Measurements from ENCODE around the gene ENOX1.
"Not testable (repeated sequence)": the region's sequence is repeated elsewhere in the genome, so short reads cannot be mapped to it uniquely, and the experiment has no call there.

The ENOX1 gene

DNA sequence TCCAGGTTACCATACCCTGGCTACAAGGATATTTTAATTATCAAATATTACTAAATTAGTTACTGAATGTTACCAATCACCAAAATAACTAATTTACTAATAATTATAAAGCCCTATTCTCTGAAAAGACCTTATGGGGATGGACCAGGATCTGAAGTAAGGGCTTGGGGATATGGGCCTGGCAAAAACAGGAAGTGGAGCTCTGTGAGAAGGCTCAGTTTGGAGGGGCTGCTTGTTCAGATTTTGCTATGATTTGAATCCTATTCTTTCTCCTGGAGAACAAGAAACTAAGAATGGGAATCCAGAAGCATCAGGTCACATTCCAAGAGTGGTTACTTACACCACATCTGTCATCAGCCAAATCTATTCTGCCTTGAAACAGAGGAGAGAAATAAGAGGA lies 615.3 kb downstream of the ENOX1 start:
- DNase-seq (ENCODE audit: low read depth) = no peak
- no peak overlapping the region for H3K4me3 ChIP-seq (ENCODE audit: control insufficient read depth, low read depth, low read length)
- TF ChIP-seq, protein P1, sequence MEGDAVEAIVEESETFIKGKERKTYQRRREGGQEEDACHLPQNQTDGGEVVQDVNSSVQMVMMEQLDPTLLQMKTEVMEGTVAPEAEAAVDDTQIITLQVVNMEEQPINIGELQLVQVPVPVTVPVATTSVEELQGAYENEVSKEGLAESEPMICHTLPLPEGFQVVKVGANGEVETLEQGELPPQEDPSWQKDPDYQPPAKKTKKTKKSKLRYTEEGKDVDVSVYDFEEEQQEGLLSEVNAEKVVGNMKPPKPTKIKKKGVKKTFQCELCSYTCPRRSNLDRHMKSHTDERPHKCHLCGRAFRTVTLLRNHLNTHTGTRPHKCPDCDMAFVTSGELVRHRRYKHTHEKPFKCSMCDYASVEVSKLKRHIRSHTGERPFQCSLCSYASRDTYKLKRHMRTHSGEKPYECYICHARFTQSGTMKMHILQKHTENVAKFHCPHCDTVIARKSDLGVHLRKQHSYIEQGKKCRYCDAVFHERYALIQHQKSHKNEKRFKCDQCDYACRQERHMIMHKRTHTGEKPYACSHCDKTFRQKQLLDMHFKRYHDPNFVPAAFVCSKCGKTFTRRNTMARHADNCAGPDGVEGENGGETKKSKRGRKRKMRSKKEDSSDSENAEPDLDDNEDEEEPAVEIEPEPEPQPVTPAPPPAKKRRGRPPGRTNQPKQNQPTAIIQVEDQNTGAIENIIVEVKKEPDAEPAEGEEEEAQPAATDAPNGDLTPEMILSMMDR (conservative IDR thresholded peaks at IDR 0.05; ENCODE audit: control insufficient read depth, insufficient read depth, low read depth, low read length) = no peak

DNA sequence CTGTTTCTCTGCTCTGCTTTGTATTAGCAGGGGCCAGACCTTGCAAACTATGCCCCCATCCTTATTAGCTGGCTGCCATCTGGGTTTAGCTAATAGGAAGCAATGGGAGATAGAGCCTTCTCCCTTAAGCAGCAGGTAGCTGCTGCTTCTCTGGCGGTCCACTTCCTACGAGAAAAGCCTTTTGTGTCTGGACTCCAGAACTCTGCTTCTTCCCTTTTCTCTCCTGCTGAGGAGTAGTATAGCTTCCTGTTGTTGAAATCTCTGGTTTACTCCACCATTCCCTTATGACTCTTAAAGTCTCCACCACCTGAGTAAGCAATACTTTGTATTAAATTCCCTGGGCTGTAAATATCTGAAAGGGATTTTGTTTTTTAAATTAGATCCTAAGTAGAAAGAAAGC lies 616.3 kb downstream of the ENOX1 start:
- TF ChIP-seq, protein P1 (conservative IDR thresholded peaks at IDR 0.05; ENCODE audit: control insufficient read depth, insufficient read depth, low read depth, low read length) = no peak
- DNase-seq (ENCODE audit: low read depth) = no peak
- H3K4me3 ChIP-seq (ENCODE audit: control insufficient read depth, low read depth, low read length) = no peak overlapping the region

GRCh38 chr13:43168434-43168833 lies 618.3 kb downstream of the ENOX1 start:
- H3K4me3 ChIP-seq (ENCODE audit: control insufficient read depth, low read depth, low read length); DNase-seq (ENCODE audit: low read depth): not testable (repeated sequence)

GRCh38 chr13:43167731-43168130 lies 619.0 kb downstream of the ENOX1 start:
- no peak for DNase-seq (ENCODE audit: low read depth)
- TF ChIP-seq, protein P1 (conservative IDR thresholded peaks at IDR 0.05; ENCODE audit: control insufficient read depth, insufficient read depth, low read depth, low read length) = no peak
- H3K4me3 ChIP-seq (ENCODE audit: control insufficient read depth, low read depth, low read length) = no peak overlapping the region

GRCh38 chr13:43166644-43167457 lies 619.9 kb downstream of the ENOX1 start:
- H3K4me3 ChIP-seq (ENCODE audit: control insufficient read depth, low read depth, low read length) = no peak overlapping the region
- DNase-seq (ENCODE audit: low read depth) = no peak
- TF ChIP-seq, protein P1 (conservative IDR thresholded peaks at IDR 0.05; ENCODE audit: control insufficient read depth, insufficient read depth, low read depth, low read length) = no peak

Data from fibroblast of mammary gland (primary cell).